A549 (cell line): ENCODE results near the gene CD36. TPM values are rescaled to one million over a fixed set of nuclear protein-coding genes. Genes with fewer than 3 reads are reported as not detected.

Source experiments
- ATAC-seq, 2 experiments: fragments of 200-7000 bp in 1 of 2; fragments of >200 bp in 1 of 2; cut with Nextera tagmentation in 1 of 2; cut with Tn5 transposase in 1 of 2; 3 replicates each; pipeline versions ENCODE4 v1.8.0 to v1.9.1; 2018 to 2020; ENCODE audit warnings: mild to moderate bottlenecking in 1 of 2, moderate library complexity in 1 of 2
- CTCF ChIA-PET: fragments of 300-600 bp; sonication (Branson Sonifier 250); formaldehyde crosslinking; extraction: SDS; loops from one replicate; lab custom pipeline; 2021; ENCODE audit warnings: antibody characterized with exemption, inconsistent platforms; lab: Yijun Ruan, JAX
- POLR2A ChIA-PET: fragments of 350-600 bp; formaldehyde crosslinking; extraction: SDS; loops from one replicate; lab custom pipeline; 2021; ENCODE audit warnings: antibody characterized with exemption, inconsistent platforms; lab: Yijun Ruan, JAX
- DNase-seq, 2 experiments: peaks; one replicate each; pipeline versions ENCODE4 v3.0.0 to v3.0.0-alpha.2; 2011 to 2016; ENCODE audit warnings: low read depth in 1 of 2, low spot score in 1 of 2
- FAIRE-seq: peaks from 2 replicates; lab custom pipeline; 2011; peaks lifted over from hg19 to GRCh38; lab: Jason Lieb, UNC
- H3K27ac ChIP-seq, 2 experiments: fragments of >200 bp; sonication (Bioruptor Twin); formaldehyde crosslinking; 3 replicates each; pipeline ENCODE4 v1.5.1; 2016 to 2017
- H3K4me1 ChIP-seq: fragments of >200 bp; sonication (Bioruptor Twin); formaldehyde crosslinking; 3 replicates; pipeline ENCODE4 v1.6.1; 2016
- H3K4me2 ChIP-seq: fragments of >200 bp; sonication (Bioruptor Twin); formaldehyde crosslinking; 3 replicates; pipeline ENCODE4 v1.6.1; 2016
- H3K4me3 ChIP-seq: fragments of >200 bp; sonication (Bioruptor Twin); formaldehyde crosslinking; 3 replicates; pipeline ENCODE4 v1.5.1; 2016
- H3K9me3 ChIP-seq: fragments of >200 bp; sonication (Bioruptor Twin); formaldehyde crosslinking; 3 replicates; pipeline ENCODE4 v1.6.1; 2016
- ATOH8 ChIP-seq: fragments of 250-450 bp; sonication (Bioruptor Pico); IDR thresholded peaks from 2 replicates; pipeline ENCODE4 v1.5.0; 2020; ENCODE audit warnings: low read depth, mild to moderate bottlenecking, moderate library complexity
- BCL3 ChIP-seq: fragments of >200 bp; sonication (Bioruptor Twin); formaldehyde crosslinking; IDR thresholded peaks from 3 replicates; pipeline ENCODE4 v1.6.1; 2016
- CBX2 ChIP-seq: fragments of 200-600 bp; sonication (generic); IDR thresholded peaks from 2 replicates; pipeline ENCODE4 v1.6.1; 2016; ENCODE audit warnings: low read depth, mild to moderate bottlenecking, borderline replicate concordance
- CEBPB ChIP-seq, 2 experiments: fragments of >200 bp in 1 of 2; sonication (Bioruptor Twin) in 1 of 2; formaldehyde crosslinking in 1 of 2; IDR thresholded peaks; 2 replicates each; pipeline ENCODE4 v1.6.1; 2012 to 2016
- E2F6 ChIP-seq: IDR thresholded peaks from 2 replicates; pipeline ENCODE4 v1.6.1; 2012; ENCODE audit warnings: low read depth, borderline replicate concordance
- EP300 ChIP-seq, 2 experiments: fragments of >200 bp; sonication (Bioruptor Twin); formaldehyde crosslinking; IDR thresholded peaks; 2 replicates in 1 of 2; 3 replicates in 1 of 2; pipeline ENCODE4 v1.6.1; 2016 to 2017
- ESRRA ChIP-seq: fragments of 150-350 bp; IDR thresholded peaks from 2 replicates; pipeline ENCODE4 v1.6.1; 2014; ENCODE audit warnings: mild to moderate bottlenecking, low read length, borderline replicate concordance
- FOSB ChIP-seq: fragments of 250-450 bp; sonication (Bioruptor Pico); IDR thresholded peaks from 2 replicates; pipeline ENCODE4 v1.5.0; 2020; ENCODE audit warnings: mild to moderate bottlenecking, moderate library complexity
- FOSL2 ChIP-seq, 2 experiments: fragments of 450-650 bp in 1 of 2; fragments of >200 bp in 1 of 2; sonication (Bioruptor Twin) in 1 of 2; formaldehyde crosslinking; IDR thresholded peaks; 2 replicates each; pipeline versions ENCODE4 v1.5.0 to v1.6.1; 2016 to 2020; ENCODE audit warnings: mild to moderate bottlenecking in 1 of 2, moderate library complexity in 1 of 2
- GATA3 ChIP-seq: IDR thresholded peaks from 2 replicates; pipeline ENCODE4 v1.6.1; 2012; ENCODE audit warnings: borderline replicate concordance
- HDAC2 ChIP-seq: fragments of 200-600 bp; sonication (generic); IDR thresholded peaks from 2 replicates; pipeline ENCODE4 v1.6.1; 2016
- HES2 ChIP-seq: fragments of >200 bp; sonication (Bioruptor Twin); formaldehyde crosslinking; IDR thresholded peaks from 2 replicates; pipeline ENCODE4 v1.6.1; 2016
- HOXA7 ChIP-seq: fragments of 250-450 bp; sonication (Bioruptor Pico); IDR thresholded peaks from 2 replicates; pipeline ENCODE4 v1.5.0; 2020; ENCODE audit warnings: mild to moderate bottlenecking, moderate library complexity
- HOXB13 ChIP-seq: fragments of 250-450 bp; sonication (Bioruptor Pico); IDR thresholded peaks from 2 replicates; pipeline ENCODE4 v1.5.0; 2020; ENCODE audit warnings: low read depth, mild to moderate bottlenecking, moderate library complexity
- JUN ChIP-seq, 2 experiments: fragments of >200 bp; sonication (Bioruptor Twin); formaldehyde crosslinking; IDR thresholded peaks; 2 replicates in 1 of 2; 3 replicates in 1 of 2; pipeline ENCODE4 v1.6.1; 2016 to 2017
- JUNB ChIP-seq: fragments of >200 bp; sonication (Bioruptor Twin); formaldehyde crosslinking; IDR thresholded peaks from 2 replicates; pipeline ENCODE4 v1.6.1; 2016
- MAFK ChIP-seq: fragments of 450-650 bp; IDR thresholded peaks from 2 replicates; pipeline ENCODE4 v1.6.1; 2014; ENCODE audit not compliant: partially characterized antibody
- MAX ChIP-seq: IDR thresholded peaks from 2 replicates; pipeline ENCODE4 v1.6.1; 2012
- MAZ ChIP-seq: fragments of 150-350 bp; IDR thresholded peaks from 2 replicates; pipeline ENCODE4 v1.6.1; 2014; ENCODE audit warnings: antibody characterized with exemption, low read depth, low read length, borderline replicate concordance
- MYC ChIP-seq: IDR thresholded peaks from 2 replicates; pipeline ENCODE4 v1.6.1; 2012; ENCODE audit warnings: mild to moderate bottlenecking, inconsistent platforms, low read length, improper control_type of control experiment, borderline replicate concordance
- NFE2L2 ChIP-seq: fragments of 150-350 bp; conservative IDR thresholded peaks from 2 replicates; pipeline ENCODE4 v1.6.1; 2014; ENCODE audit warnings: low read length
- NPAS2 ChIP-seq: fragments of 250-450 bp; sonication (Bioruptor Pico); IDR thresholded peaks from 2 replicates; pipeline ENCODE4 v1.8.0; 2022; ENCODE audit warnings: mild to moderate bottlenecking, moderate library complexity, borderline replicate concordance
- PBX3 ChIP-seq: IDR thresholded peaks from 2 replicates; pipeline ENCODE4 v1.6.1; 2012
- PHF8 ChIP-seq: fragments of 200-600 bp; sonication (generic); IDR thresholded peaks from 2 replicates; pipeline ENCODE4 v1.6.1; 2016; ENCODE audit warnings: low read depth, mild to moderate bottlenecking, antibody characterized with exemption, moderate library complexity, borderline replicate concordance
- POLR2A ChIP-seq: IDR thresholded peaks from 2 replicates; pipeline ENCODE4 v1.6.1; 2012; ENCODE audit warnings: mild to moderate bottlenecking, low read length
- RAD21 ChIP-seq, 2 experiments: fragments of >200 bp in 1 of 2; sonication (Bioruptor Twin) in 1 of 2; formaldehyde crosslinking in 1 of 2; IDR thresholded peaks in 1 of 2; conservative IDR thresholded peaks in 1 of 2; 2 replicates in 1 of 2; 3 replicates in 1 of 2; pipeline ENCODE4 v1.6.1; 2012 to 2018; ENCODE audit warnings: inconsistent platforms in 1 of 2
- RARB ChIP-seq: fragments of 250-450 bp; sonication (Bioruptor Pico); IDR thresholded peaks from 2 replicates; pipeline ENCODE4 v1.8.0; 2021; ENCODE audit warnings: mild to moderate bottlenecking, moderate library complexity
- RCOR1 ChIP-seq: fragments of 150-350 bp; IDR thresholded peaks from 2 replicates; pipeline ENCODE4 v1.6.1; 2014; ENCODE audit warnings: antibody characterized with exemption, low read length, low read depth
- SMC3 ChIP-seq: fragments of >200 bp; sonication (Bioruptor Twin); formaldehyde crosslinking; IDR thresholded peaks from 3 replicates; pipeline ENCODE4 v1.6.1; 2018; ENCODE audit warnings: inconsistent platforms
- SREBF2 ChIP-seq: fragments of 450-650 bp; IDR thresholded peaks from 2 replicates; pipeline ENCODE4 v1.6.1; 2014; ENCODE audit warnings: mild to moderate bottlenecking, moderate library complexity
- TFCP2L1 ChIP-seq: fragments of 250-450 bp; sonication (Bioruptor Pico); IDR thresholded peaks from 2 replicates; pipeline ENCODE4 v1.5.0; 2021; ENCODE audit warnings: mild to moderate bottlenecking
- TP53 ChIP-seq: fragments of 250-450 bp; sonication (Bioruptor Pico); IDR thresholded peaks from 2 replicates; pipeline ENCODE4 v1.5.0; 2021; ENCODE audit warnings: mild to moderate bottlenecking, moderate library complexity
- ZC3H11A ChIP-seq: fragments of 450-650 bp; IDR thresholded peaks from 2 replicates; pipeline ENCODE4 v1.6.1; 2014; ENCODE audit warnings: antibody characterized with exemption, mild to moderate bottlenecking
- ZNF302 ChIP-seq: fragments of 250-450 bp; sonication (Bioruptor Pico); IDR thresholded peaks from 2 replicates; pipeline ENCODE4 v1.9.0; 2021; ENCODE audit warnings: inconsistent platforms, mild to moderate bottlenecking, moderate library complexity
- ZSCAN20 ChIP-seq: fragments of 250-450 bp; sonication (Bioruptor Pico); IDR thresholded peaks from 2 replicates; pipeline ENCODE4 v1.8.0; 2022; ENCODE audit warnings: mild to moderate bottlenecking, moderate library complexity
- WGBS: methylation state at CpG from one replicate; pipeline ENCODE4 v1.1.6; 2017; ENCODE audit errors: missing lambda C conversion rate; 5-methylcytosine and 5-hydroxymethylcytosine counted together
- polyA plus RNA-seq, 4 experiments: library from polyadenylated mRNA; depleted of rRNA in 3 of 4; stranded (reverse); fragments of >200 nt; fragmentation: RNase III in 1 of 4; extraction: RNeasy Plus Mini Kit Qiagen cat#74134 plus additional on column Dnase treatment in 1 of 4; gene quantifications; 2 replicates in 3 of 4; 3 replicates in 1 of 4; pipeline ENCODE4 v1.2.3, GENCODE V29; 2011 to 2017

Gene CD36
- polyA plus RNA-seq, 2 of the 4 experiments (the other 2 are of a cell fraction) = 0.12 to 0.37 TPM

- peak; percentile 99 for TF ChIP-seq FOSL2 (IDR thresholded peaks at IDR 0.05)
- TF ChIP-seq FOSL2 (CRISPR knock-in tag; IDR thresholded peaks at IDR 0.05) = peak; percentile 98
- no peak for TF ChIP-seq CBX2
- TF ChIP-seq RAD21 (conservative IDR thresholded peaks at IDR 0.05 in 1 of 2, IDR thresholded peaks at IDR 0.05 in 1 of 2) = peak; percentile 41 to 72
- peak; percentile 98 to 99 for TF ChIP-seq JUN (IDR thresholded peaks at IDR 0.05)
- TF ChIP-seq ESRRA = no peak
- no peak for TF ChIP-seq NPAS2 (CRISPR knock-in tag)
- peak; percentile 100 for TF ChIP-seq JUNB
- no peak for TF ChIP-seq FOSB (CRISPR knock-in tag)
- no peak for TF ChIP-seq POLR2A
- no peak for TF ChIP-seq ZNF302
- TF ChIP-seq HDAC2 = no peak
- no peak for TF ChIP-seq TP53 (CRISPR knock-in tag)
- peak; percentile 88 for TF ChIP-seq MAX
- TF ChIP-seq EP300 (IDR thresholded peaks at IDR 0.05) = peak; percentile 97 to 99
- no peak for TF ChIP-seq PHF8
- TF ChIP-seq MAFK = peak; percentile 74
- peak; percentile 98 for TF ChIP-seq BCL3
- no peak for TF ChIP-seq SREBF2
- peak; percentile 57; the same call in 2 of the 3 replicates for TF ChIP-seq SMC3
- peak; percentile 22; the same call in 1 of the 2 replicates for TF ChIP-seq ATOH8 (CRISPR knock-in tag)
- TF ChIP-seq RARB (CRISPR knock-in tag) = 0 out of 2 replicates have a peak, but pooled peaks have one; percentile 41
- no peak for TF ChIP-seq MAZ
- TF ChIP-seq CEBPB (IDR thresholded peaks at IDR 0.05) = peak; percentile 98 to 100
- TF ChIP-seq NFE2L2 = no peak
- no peak for TF ChIP-seq E2F6
- TF ChIP-seq MYC = no peak
- no peak for TF ChIP-seq ZC3H11A
- TF ChIP-seq TFCP2L1 (CRISPR knock-in tag) = no peak
- no peak for TF ChIP-seq HOXA7 (CRISPR knock-in tag)
- peak; percentile 37; the same call in 1 of the 2 replicates for TF ChIP-seq HOXB13 (CRISPR knock-in tag)
- TF ChIP-seq HES2 = peak; percentile 91
- peak; percentile 99 for TF ChIP-seq GATA3
- no peak for TF ChIP-seq ZSCAN20
- TF ChIP-seq PBX3 = peak; percentile 89
- no peak for TF ChIP-seq RCOR1
- TF ChIP-seq, all 56 proteins: peak for 16
- peak; percentile 83 to 98 for DNase-seq
- ATAC-seq = peak; percentile 98 to 99
- ChIA-PET POLR2A (interaction anchor here (0.6 to 1.6 kb wide), 6 partner anchors 19 to 235 kb away, joined by 3 to 10 read pairs (median 5); partner anchors contain the start of gene SEMA3C), CTCF (interaction anchor here (1.0 to 1.3 kb wide), 4 partner anchors 9 to 294 kb away, joined by 3 to 8 read pairs (median 3); no protein-coding TSS in a partner anchor)
- Histone ChIP-seq H3K27ac (peak overlapping the region; percentile 96 to 98), H3K4me2 (peak overlapping the region; percentile 80), H3K4me1 (peaks cover 53% of the 10 kb centered on the region), H3K4me3 (peak overlapping the region; percentile 3; the same call in 1 of the 3 replicates), H3K9me3 (0 out of 3 replicates have a peak, but pooled peaks cover 3% of the 10 kb centered on the region)
- WGBS = 2% methylated on average over 3 of the region's 3 CpGs
- peak; percentile 100 for FAIRE-seq
Observed at GRCh38 chr7:80722616-80723195, 84.3 kb downstream of the CD36 start.
